Measurements from ENCODE around the gene SLC9B2. TPM values are rescaled to one million over a fixed set of nuclear protein-coding genes. Genes with fewer than 3 reads are reported as not detected.

The SLC9B2 gene
- total and polyA plus RNA-seq, 2 experiments from 2014 or later: 4.4 to 13.0 TPM

DNA sequence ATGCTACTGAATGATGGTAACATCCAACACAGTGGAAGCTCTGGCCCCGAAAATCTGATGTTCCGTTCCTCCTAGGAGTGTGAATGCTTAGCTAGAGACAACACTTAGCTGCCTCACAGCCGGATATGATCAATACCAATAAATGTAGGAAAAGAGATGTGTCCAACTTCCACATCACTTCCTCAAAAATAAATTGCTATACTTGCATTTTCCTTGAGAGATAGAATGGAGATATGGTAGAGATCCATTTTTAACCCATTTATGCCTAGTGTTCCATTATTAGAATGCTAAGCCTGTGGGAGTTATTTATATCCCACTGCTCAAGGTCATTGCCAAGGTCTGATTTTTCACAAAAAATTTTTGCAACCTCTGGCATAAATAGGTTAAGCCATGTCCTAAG is 51.6 kb downstream of the SLC9B2 start:
- Histone ChIP-seq H3K27me3 (ENCODE audit: insufficient read depth) (no peaks in the 10 kb centered on the region), H2AFZ (no peak overlapping the region), H3K27ac (ENCODE audit: low read depth) (no peak overlapping the region), H3F3A (replicated peaks; ENCODE audit: low read depth) (0 out of 2 replicates have a peak, but pooled peaks cover 2% of the 10 kb centered on the region), H3K36me3 (ENCODE audit: insufficient read depth) (no peaks in the 10 kb centered on the region), H3K4me2 (no peak overlapping the region), H3K4me1 (ENCODE audit: insufficient read depth) (no peaks in the 10 kb centered on the region; the same call in 1 of the 2 replicates), H3K9me2 (ENCODE audit: insufficient read depth) (no peaks in the 10 kb centered on the region), H4K20me1 (replicated peaks; ENCODE audit: insufficient read depth) (no peaks in the 10 kb centered on the region), H3K79me2 (replicated peaks; ENCODE audit: insufficient read depth) (no peaks in the 10 kb centered on the region), H3K4me3 (no peak overlapping the region)
- Mint-ChIP-seq H3K4me3 (no peak overlapping the region), H3K4me1 (no peaks in the 10 kb centered on the region), H3K27me3 (ENCODE audit: insufficient read depth, low read depth, poor library complexity) (peaks cover 2% of the 10 kb centered on the region), H3K9me3 (no peaks in the 10 kb centered on the region), H3K36me3 (ENCODE audit: low read depth) (no peaks in the 10 kb centered on the region), H3K27ac (no peak overlapping the region)
- ATAC-seq (no peak), DNase-seq (ENCODE audit: low spot score) (no peak)
- TF ChIP-seq STAT1 (IDR thresholded peaks at IDR 0.05; ENCODE audit: unreplicated experiment) (no peak), JUNB (IDR thresholded peaks at IDR 0.05; ENCODE audit: unreplicated experiment) (no peak), ZNF331 (CRISPR knock-in tag; IDR thresholded peaks at IDR 0.05; ENCODE audit: low read depth) (no peak), ZNF114 (CRISPR knock-in tag; IDR thresholded peaks at IDR 0.05) (no peak), POLR2AphosphoS5 (IDR thresholded peaks at IDR 0.05; ENCODE audit: low read depth) (no peak), EZH2 (IDR thresholded peaks at IDR 0.05; ENCODE audit: low read depth, unreplicated experiment) (no peak)
- TF ChIP-seq, protein P1, sequence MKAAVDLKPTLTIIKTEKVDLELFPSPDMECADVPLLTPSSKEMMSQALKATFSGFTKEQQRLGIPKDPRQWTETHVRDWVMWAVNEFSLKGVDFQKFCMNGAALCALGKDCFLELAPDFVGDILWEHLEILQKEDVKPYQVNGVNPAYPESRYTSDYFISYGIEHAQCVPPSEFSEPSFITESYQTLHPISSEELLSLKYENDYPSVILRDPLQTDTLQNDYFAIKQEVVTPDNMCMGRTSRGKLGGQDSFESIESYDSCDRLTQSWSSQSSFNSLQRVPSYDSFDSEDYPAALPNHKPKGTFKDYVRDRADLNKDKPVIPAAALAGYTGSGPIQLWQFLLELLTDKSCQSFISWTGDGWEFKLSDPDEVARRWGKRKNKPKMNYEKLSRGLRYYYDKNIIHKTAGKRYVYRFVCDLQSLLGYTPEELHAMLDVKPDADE (IDR thresholded peaks at IDR 0.05): no peak
- TF ChIP-seq, protein P2, sequence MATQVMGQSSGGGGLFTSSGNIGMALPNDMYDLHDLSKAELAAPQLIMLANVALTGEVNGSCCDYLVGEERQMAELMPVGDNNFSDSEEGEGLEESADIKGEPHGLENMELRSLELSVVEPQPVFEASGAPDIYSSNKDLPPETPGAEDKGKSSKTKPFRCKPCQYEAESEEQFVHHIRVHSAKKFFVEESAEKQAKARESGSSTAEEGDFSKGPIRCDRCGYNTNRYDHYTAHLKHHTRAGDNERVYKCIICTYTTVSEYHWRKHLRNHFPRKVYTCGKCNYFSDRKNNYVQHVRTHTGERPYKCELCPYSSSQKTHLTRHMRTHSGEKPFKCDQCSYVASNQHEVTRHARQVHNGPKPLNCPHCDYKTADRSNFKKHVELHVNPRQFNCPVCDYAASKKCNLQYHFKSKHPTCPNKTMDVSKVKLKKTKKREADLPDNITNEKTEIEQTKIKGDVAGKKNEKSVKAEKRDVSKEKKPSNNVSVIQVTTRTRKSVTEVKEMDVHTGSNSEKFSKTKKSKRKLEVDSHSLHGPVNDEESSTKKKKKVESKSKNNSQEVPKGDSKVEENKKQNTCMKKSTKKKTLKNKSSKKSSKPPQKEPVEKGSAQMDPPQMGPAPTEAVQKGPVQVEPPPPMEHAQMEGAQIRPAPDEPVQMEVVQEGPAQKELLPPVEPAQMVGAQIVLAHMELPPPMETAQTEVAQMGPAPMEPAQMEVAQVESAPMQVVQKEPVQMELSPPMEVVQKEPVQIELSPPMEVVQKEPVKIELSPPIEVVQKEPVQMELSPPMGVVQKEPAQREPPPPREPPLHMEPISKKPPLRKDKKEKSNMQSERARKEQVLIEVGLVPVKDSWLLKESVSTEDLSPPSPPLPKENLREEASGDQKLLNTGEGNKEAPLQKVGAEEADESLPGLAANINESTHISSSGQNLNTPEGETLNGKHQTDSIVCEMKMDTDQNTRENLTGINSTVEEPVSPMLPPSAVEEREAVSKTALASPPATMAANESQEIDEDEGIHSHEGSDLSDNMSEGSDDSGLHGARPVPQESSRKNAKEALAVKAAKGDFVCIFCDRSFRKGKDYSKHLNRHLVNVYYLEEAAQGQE (IDR thresholded peaks at IDR 0.05; ENCODE audit: unreplicated experiment): no peak
- TF ChIP-seq, protein P3, sequence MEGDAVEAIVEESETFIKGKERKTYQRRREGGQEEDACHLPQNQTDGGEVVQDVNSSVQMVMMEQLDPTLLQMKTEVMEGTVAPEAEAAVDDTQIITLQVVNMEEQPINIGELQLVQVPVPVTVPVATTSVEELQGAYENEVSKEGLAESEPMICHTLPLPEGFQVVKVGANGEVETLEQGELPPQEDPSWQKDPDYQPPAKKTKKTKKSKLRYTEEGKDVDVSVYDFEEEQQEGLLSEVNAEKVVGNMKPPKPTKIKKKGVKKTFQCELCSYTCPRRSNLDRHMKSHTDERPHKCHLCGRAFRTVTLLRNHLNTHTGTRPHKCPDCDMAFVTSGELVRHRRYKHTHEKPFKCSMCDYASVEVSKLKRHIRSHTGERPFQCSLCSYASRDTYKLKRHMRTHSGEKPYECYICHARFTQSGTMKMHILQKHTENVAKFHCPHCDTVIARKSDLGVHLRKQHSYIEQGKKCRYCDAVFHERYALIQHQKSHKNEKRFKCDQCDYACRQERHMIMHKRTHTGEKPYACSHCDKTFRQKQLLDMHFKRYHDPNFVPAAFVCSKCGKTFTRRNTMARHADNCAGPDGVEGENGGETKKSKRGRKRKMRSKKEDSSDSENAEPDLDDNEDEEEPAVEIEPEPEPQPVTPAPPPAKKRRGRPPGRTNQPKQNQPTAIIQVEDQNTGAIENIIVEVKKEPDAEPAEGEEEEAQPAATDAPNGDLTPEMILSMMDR (conservative IDR thresholded peaks at IDR 0.05; ENCODE audit: low read depth in 2 of 2): no peak
- TF ChIP-seq, protein P4, sequence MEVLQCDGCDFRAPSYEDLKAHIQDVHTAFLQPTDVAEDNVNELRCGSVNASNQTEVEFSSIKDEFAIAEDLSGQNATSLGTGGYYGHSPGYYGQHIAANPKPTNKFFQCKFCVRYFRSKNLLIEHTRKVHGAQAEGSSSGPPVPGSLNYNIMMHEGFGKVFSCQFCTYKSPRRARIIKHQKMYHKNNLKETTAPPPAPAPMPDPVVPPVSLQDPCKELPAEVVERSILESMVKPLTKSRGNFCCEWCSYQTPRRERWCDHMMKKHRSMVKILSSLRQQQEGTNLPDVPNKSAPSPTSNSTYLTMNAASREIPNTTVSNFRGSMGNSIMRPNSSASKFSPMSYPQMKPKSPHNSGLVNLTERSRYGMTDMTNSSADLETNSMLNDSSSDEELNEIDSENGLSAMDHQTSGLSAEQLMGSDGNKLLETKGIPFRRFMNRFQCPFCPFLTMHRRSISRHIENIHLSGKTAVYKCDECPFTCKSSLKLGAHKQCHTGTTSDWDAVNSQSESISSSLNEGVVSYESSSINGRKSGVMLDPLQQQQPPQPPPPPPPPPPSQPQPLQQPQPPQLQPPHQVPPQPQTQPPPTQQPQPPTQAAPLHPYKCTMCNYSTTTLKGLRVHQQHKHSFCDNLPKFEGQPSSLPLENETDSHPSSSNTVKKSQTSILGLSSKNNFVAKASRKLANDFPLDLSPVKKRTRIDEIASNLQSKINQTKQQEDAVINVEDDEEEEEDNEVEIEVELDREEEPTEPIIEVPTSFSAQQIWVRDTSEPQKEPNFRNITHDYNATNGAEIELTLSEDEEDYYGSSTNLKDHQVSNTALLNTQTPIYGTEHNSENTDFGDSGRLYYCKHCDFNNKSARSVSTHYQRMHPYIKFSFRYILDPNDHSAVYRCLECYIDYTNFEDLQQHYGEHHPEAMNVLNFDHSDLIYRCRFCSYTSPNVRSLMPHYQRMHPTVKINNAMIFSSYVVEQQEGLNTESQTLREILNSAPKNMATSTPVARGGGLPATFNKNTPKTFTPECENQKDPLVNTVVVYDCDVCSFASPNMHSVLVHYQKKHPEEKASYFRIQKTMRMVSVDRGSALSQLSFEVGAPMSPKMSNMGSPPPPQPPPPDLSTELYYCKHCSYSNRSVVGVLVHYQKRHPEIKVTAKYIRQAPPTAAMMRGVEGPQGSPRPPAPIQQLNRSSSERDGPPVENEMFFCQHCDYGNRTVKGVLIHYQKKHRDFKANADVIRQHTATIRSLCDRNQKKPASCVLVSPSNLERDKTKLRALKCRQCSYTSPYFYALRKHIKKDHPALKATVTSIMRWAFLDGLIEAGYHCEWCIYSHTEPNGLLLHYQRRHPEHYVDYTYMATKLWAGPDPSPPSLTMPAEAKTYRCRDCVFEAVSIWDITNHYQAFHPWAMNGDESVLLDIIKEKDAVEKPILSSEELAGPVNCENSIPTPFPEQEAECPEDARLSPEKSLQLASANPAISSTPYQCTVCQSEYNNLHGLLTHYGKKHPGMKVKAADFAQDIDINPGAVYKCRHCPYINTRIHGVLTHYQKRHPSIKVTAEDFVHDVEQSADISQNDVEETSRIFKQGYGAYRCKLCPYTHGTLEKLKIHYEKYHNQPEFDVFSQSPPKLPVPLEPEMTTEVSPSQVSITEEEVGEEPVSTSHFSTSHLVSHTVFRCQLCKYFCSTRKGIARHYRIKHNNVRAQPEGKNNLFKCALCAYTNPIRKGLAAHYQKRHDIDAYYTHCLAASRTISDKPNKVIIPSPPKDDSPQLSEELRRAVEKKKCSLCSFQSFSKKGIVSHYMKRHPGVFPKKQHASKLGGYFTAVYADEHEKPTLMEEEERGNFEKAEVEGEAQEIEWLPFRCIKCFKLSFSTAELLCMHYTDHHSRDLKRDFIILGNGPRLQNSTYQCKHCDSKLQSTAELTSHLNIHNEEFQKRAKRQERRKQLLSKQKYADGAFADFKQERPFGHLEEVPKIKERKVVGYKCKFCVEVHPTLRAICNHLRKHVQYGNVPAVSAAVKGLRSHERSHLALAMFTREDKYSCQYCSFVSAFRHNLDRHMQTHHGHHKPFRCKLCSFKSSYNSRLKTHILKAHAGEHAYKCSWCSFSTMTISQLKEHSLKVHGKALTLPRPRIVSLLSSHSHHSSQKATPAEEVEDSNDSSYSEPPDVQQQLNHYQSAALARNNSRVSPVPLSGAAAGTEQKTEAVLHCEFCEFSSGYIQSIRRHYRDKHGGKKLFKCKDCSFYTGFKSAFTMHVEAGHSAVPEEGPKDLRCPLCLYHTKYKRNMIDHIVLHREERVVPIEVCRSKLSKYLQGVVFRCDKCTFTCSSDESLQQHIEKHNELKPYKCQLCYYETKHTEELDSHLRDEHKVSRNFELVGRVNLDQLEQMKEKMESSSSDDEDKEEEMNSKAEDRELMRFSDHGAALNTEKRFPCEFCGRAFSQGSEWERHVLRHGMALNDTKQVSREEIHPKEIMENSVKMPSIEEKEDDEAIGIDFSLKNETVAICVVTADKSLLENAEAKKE (CRISPR knock-in tag; IDR thresholded peaks at IDR 0.05): no peak
